Activated T-helper 2 cell treated with anti-CD3 and anti-CD28 coated beads, Interferon-gamma antibody, Interleukin-2, Interleukin-4, amounts not matched to agents 10 μg/mL and 5 μg/mL and 100 μg/mL, durations not matched to agents 14 hours and 24 hours and 36 hours (primary cell): ENCODE measurements around the gene TULP4. TPM values are rescaled to one million over a fixed set of nuclear protein-coding genes. Genes with fewer than 3 reads are reported as not detected.
"Not testable (repeated sequence)": the region's sequence is repeated elsewhere in the genome, so short reads cannot be mapped to it uniquely, and the experiment has no call there.

Experiments used
- DNase-seq: peaks from one replicate; pipeline ENCODE4 v3.0.0; 2021; ENCODE audit warnings: low spot score
- H3K27ac Mint-ChIP-seq: one replicate; pipeline ENCODE4 v1.8.0; 2021; ENCODE audit warnings: mixed read lengths
- H3K27me3 Mint-ChIP-seq: one replicate; pipeline ENCODE4 v1.8.0; 2021; ENCODE audit warnings: low read depth, mixed read lengths
- H3K36me3 Mint-ChIP-seq: one replicate; pipeline ENCODE4 v1.8.0; 2021; ENCODE audit warnings: low read depth, mixed read lengths
- H3K4me1 Mint-ChIP-seq: one replicate; pipeline ENCODE4 v1.8.0; 2021; ENCODE audit warnings: low read depth, mixed read lengths
- H3K4me3 Mint-ChIP-seq: one replicate; pipeline ENCODE4 v1.8.0; 2021; ENCODE audit warnings: low read depth, mild to moderate bottlenecking, moderate library complexity, mixed read lengths
- H3K9me3 Mint-ChIP-seq: one replicate; pipeline ENCODE4 v1.8.0; 2021; ENCODE audit warnings: mixed read lengths
- intact Hi-C: fragments of 100-400 bp; cut with micrococcal nuclease; formaldehyde crosslinking; loops from one replicate; pipeline ENCODE4 v1.15.1; 2023
- total RNA-seq: library from RNA; stranded (reverse); gene quantifications from 2 replicates; pipeline ENCODE4 v1.2.3, GENCODE V29; 2022

The TULP4 gene
- total RNA-seq, 1 donor from 2014 or later = 19.8 TPM

- intact Hi-C loops = loop anchor here (5.0 to 10.0 kb wide), 2 partner anchors 75 to 162 kb away; no protein-coding TSS in a partner anchor
- H3K27ac Mint-ChIP-seq = no peak overlapping the region
- DNase-seq = no peak
- H3K4me3 Mint-ChIP-seq = no peak overlapping the region
- no peaks in the 10 kb centered on the region for H3K9me3 Mint-ChIP-seq
- no peaks in the 10 kb centered on the region for H3K36me3 Mint-ChIP-seq
- peaks cover 22% of the 10 kb centered on the region for H3K4me1 Mint-ChIP-seq
- peaks cover 14% of the 10 kb centered on the region for H3K27me3 Mint-ChIP-seq
These were observed 207.5 kb downstream of the TULP4 start for GRCh38 chr6:158519761-158520160.

GRCh38 chr6:158520975-158521374 is 208.7 kb downstream of the TULP4 start:
- H3K36me3 Mint-ChIP-seq, H3K27ac Mint-ChIP-seq, H3K4me3 Mint-ChIP-seq, H3K9me3 Mint-ChIP-seq, DNase-seq, intact Hi-C loops: not testable (repeated sequence)
- Mint-ChIP-seq H3K27me3 (peaks cover 20% of the 10 kb centered on the region), H3K4me1 (peaks cover 14% of the 10 kb centered on the region)

DNA sequence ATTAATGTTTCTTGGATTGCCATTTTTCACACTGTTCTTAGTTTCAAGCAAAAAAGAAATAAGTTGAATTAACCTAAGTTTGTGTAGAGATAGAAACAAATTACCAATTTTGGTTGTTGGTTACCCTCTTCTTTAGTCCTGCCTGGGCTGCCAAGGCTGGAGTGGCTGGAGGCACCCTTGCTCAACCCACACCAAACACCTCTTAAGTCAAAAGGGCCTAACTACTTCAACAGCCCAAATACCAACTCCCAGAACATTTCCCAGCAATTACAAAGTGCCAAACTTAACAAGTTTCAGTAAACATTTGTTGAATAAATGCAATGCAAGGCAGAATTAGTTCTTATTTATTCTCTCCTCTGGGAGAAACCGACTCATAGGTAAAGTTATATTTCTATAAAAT is 209.5 kb downstream of the TULP4 start:
- H3K36me3 Mint-ChIP-seq = no peaks in the 10 kb centered on the region
- peaks cover 24% of the 10 kb centered on the region for H3K27me3 Mint-ChIP-seq
- intact Hi-C loops = no loop called here
- H3K4me1 Mint-ChIP-seq = peaks cover 13% of the 10 kb centered on the region
- H3K4me3 Mint-ChIP-seq = no peak overlapping the region
- no peak for DNase-seq
- H3K9me3 Mint-ChIP-seq = no peaks in the 10 kb centered on the region
- no peak overlapping the region for H3K27ac Mint-ChIP-seq

GRCh38 chr6:158522616-158523015 is 210.4 kb downstream of the TULP4 start:
- no peak for DNase-seq
- no peak overlapping the region for H3K4me3 Mint-ChIP-seq
- peaks cover 3% of the 10 kb centered on the region for H3K9me3 Mint-ChIP-seq
- H3K4me1 Mint-ChIP-seq = peaks cover 11% of the 10 kb centered on the region
- intact Hi-C loops = no loop called here
- no peak overlapping the region for H3K27ac Mint-ChIP-seq
- H3K36me3 Mint-ChIP-seq = no peaks in the 10 kb centered on the region
- peaks cover 28% of the 10 kb centered on the region for H3K27me3 Mint-ChIP-seq

- Mint-ChIP-seq H3K4me3 (no peak overlapping the region), H3K4me1 (no peaks in the 10 kb centered on the region), H3K9me3 (peaks cover 6% of the 10 kb centered on the region), H3K27me3 (peaks cover 36% of the 10 kb centered on the region), H3K36me3 (no peaks in the 10 kb centered on the region), H3K27ac (no peak overlapping the region)
- intact Hi-C loops = no loop called here
- no peak for DNase-seq
These were observed 212.0 kb downstream of the TULP4 start for GRCh38 chr6:158524311-158524710.

GRCh38 chr6:158527858-158528257 is 215.6 kb downstream of the TULP4 start:
- peaks cover 39% of the 10 kb centered on the region for H3K27me3 Mint-ChIP-seq
- H3K36me3 Mint-ChIP-seq, DNase-seq, H3K27ac Mint-ChIP-seq, H3K4me3 Mint-ChIP-seq, H3K4me1 Mint-ChIP-seq, H3K9me3 Mint-ChIP-seq, intact Hi-C loops: not testable (repeated sequence)

- H3K36me3 Mint-ChIP-seq = no peaks in the 10 kb centered on the region
- H3K27me3 Mint-ChIP-seq = peaks cover 41% of the 10 kb centered on the region
- DNase-seq = no peak
- no peak overlapping the region for H3K27ac Mint-ChIP-seq
- H3K9me3 Mint-ChIP-seq = peaks cover 6% of the 10 kb centered on the region
- no peaks in the 10 kb centered on the region for H3K4me1 Mint-ChIP-seq
- intact Hi-C loops = no loop called here
- H3K4me3 Mint-ChIP-seq = no peak overlapping the region
These were observed 216.6 kb downstream of the TULP4 start for GRCh38 chr6:158528826-158529225.

DNA sequence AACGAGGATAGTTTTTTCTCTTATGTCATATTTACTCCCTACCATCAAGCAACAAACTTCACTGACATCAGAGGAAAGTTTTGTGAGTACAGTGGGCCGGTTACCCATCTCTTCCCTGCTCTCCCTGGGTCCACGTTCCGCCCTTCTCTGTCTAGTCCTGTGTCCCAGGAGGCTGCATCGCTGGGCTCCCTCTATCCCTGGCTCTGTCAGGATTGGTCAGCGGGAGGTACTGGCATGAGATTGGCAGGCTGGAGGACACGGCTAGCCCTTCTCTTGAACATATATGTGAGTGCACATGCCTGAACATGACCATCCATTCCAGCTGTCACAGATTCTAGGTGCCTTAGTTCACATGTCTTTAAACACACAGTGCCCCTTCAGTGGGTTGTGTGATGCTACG is 217.4 kb downstream of the TULP4 start:
- DNase-seq = no peak
- Mint-ChIP-seq H3K27me3 (peaks cover 42% of the 10 kb centered on the region), H3K4me3 (no peak overlapping the region), H3K36me3 (no peaks in the 10 kb centered on the region), H3K4me1 (no peaks in the 10 kb centered on the region), H3K9me3 (peaks cover 6% of the 10 kb centered on the region), H3K27ac (no peak overlapping the region)
- intact Hi-C loops = no loop called here

DNA sequence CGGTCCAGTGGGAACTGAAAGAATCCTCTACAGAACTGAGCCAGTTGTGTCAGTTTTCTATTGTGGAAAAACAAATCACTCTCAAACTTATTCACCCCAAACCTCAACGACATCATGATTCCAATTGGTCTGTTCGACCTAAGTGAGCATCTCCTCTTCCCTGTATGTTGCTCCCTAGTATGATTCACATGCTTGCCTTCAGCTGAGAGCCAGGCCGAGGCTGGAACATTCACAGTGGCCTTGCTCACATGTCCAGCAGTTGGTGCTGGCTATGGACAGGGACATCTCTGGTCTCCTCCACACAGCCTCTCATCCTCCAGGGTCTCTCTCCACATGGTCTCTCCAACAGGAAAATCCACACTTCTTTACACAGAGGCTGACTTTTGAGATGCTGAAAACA is 219.3 kb downstream of the TULP4 start:
- DNase-seq = no peak
- no peak overlapping the region for H3K27ac Mint-ChIP-seq
- H3K27me3 Mint-ChIP-seq = peaks cover 38% of the 10 kb centered on the region
- peaks cover 6% of the 10 kb centered on the region for H3K9me3 Mint-ChIP-seq
- no peaks in the 10 kb centered on the region for H3K4me1 Mint-ChIP-seq
- intact Hi-C loops = no loop called here
- no peaks in the 10 kb centered on the region for H3K36me3 Mint-ChIP-seq
- H3K4me3 Mint-ChIP-seq = no peak overlapping the region

DNA sequence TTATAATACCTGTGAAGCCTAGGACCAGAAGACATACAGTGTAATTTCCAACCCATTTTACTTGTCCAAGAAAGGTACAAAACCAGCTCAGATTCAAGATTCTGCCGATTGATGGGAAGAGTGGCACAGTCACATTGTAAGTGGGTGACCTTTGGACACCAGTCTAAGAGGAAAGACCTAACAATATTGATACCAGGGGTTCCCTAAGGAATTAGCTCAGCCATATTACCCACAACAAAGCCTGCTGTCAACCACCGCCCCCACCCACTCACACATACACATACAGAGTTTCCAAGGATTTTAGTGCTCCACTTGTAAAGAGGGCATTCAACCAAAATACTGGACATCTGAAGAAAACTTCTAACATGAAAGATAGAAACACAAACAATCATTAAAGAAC is 219.7 kb downstream of the TULP4 start:
- intact Hi-C loops = no loop called here
- Mint-ChIP-seq H3K27ac (no peak overlapping the region), H3K27me3 (peaks cover 34% of the 10 kb centered on the region), H3K4me1 (no peaks in the 10 kb centered on the region), H3K9me3 (peaks cover 6% of the 10 kb centered on the region), H3K4me3 (no peak overlapping the region), H3K36me3 (no peaks in the 10 kb centered on the region)
- no peak for DNase-seq

GRCh38 chr6:158536084-158536890 is 224.0 kb downstream of the TULP4 start:
- no peaks in the 10 kb centered on the region for H3K36me3 Mint-ChIP-seq
- DNase-seq = peak; percentile 64
- H3K27ac Mint-ChIP-seq = no peak overlapping the region
- H3K9me3 Mint-ChIP-seq = no peaks in the 10 kb centered on the region
- peaks cover 47% of the 10 kb centered on the region for H3K27me3 Mint-ChIP-seq
- H3K4me3 Mint-ChIP-seq = peak overlapping the region; percentile 64
- peaks cover 2% of the 10 kb centered on the region for H3K4me1 Mint-ChIP-seq
- intact Hi-C loops = no loop called here

GRCh38 chr6:158536891-158537798 is 224.9 kb downstream of the TULP4 start:
- peaks cover 47% of the 10 kb centered on the region for H3K27me3 Mint-ChIP-seq
- no peaks in the 10 kb centered on the region for H3K36me3 Mint-ChIP-seq
- intact Hi-C loops = no loop called here
- no peak for DNase-seq
- H3K4me1 Mint-ChIP-seq = peaks cover 2% of the 10 kb centered on the region
- H3K27ac Mint-ChIP-seq = no peak overlapping the region
- no peak overlapping the region for H3K4me3 Mint-ChIP-seq
- H3K9me3 Mint-ChIP-seq = no peaks in the 10 kb centered on the region

- intact Hi-C loops = no loop called here
- H3K27me3 Mint-ChIP-seq = peaks cover 46% of the 10 kb centered on the region
These were observed 226.5 kb downstream of the TULP4 start for GRCh38 chr6:158538741-158539140.

More at GRCh38 chr6:158538741-158539140, 226.5 kb downstream of the TULP4 start:
- Mint-ChIP-seq H3K4me1 (peaks cover 2% of the 10 kb centered on the region), H3K36me3 (no peaks in the 10 kb centered on the region), H3K27ac (no peak overlapping the region), H3K9me3 (no peaks in the 10 kb centered on the region), H3K4me3 (no peak overlapping the region)
- DNase-seq = no peak
